Activated naive CD8-positive, alpha-beta T cell (primary cell): ENCODE results near the gene ZMIZ1.

Experiments
- H3K27ac Mint-ChIP-seq: one replicate; pipeline ENCODE4 v1.8.0; 2021; ENCODE audit warnings: mixed read lengths
- H3K27me3 Mint-ChIP-seq: one replicate; pipeline ENCODE4 v1.8.0; 2021; ENCODE audit warnings: mixed read lengths
- H3K36me3 Mint-ChIP-seq: one replicate; pipeline ENCODE4 v1.8.0; 2021; ENCODE audit warnings: mixed read lengths
- H3K4me1 Mint-ChIP-seq: one replicate; pipeline ENCODE4 v1.8.0; 2021; ENCODE audit warnings: low read depth, mixed read lengths
- H3K4me3 Mint-ChIP-seq: one replicate; pipeline ENCODE4 v1.8.0; 2021; ENCODE audit warnings: mild to moderate bottlenecking, mixed read lengths
- H3K9me3 Mint-ChIP-seq: one replicate; pipeline ENCODE4 v1.8.0; 2021; ENCODE audit warnings: low read depth, mixed read lengths

ZMIZ1 gene

DNA sequence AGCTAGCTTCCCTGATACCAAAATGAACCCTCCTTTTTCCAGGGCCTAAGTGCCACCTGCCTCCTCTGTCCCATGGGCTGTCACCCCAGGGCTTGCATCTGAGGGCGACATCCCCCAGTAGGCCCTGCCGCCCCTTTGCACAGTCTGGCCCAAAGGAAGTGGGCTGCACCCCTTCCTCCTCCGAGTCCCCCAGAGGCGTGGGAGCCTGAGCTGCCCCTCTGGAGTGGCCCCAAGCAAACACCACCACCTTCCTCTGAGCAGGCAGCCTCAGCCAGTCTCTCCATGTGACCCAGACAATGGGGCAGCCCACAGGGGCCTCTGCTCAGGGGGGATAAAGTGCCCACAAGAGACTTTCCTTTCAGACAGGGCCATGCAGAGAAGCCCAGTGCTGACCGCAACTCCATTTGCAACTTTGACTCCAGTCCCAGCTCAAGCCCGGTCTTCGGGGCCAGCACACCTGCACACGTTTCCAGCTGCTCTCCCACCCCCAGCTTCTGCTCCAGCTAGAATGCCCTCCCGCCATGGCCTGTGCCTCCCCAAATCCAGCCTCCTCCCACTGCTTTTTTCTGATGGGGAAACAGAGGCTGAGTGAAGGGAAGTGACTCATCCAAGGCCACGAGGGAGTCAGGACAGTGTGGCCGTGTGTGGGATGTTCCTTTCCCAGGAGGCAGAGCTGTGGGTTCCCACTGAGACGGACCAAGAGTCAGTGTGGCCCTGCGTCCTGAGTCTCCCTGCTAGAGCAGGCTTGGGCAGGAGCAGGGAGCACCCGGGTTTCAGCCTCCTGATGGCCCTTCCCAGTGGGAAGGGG, 111.9 kb downstream of the ZMIZ1 start:
- Mint-ChIP-seq H3K4me1 (no peaks in the 10 kb centered on the region), H3K27ac (no peak overlapping the region), H3K9me3 (no peaks in the 10 kb centered on the region), H3K36me3 (no peaks in the 10 kb centered on the region), H3K27me3 (no peaks in the 10 kb centered on the region), H3K4me3 (no peak overlapping the region)

- no peaks in the 10 kb centered on the region for H3K9me3 Mint-ChIP-seq
- no peak overlapping the region for H3K4me3 Mint-ChIP-seq
- no peaks in the 10 kb centered on the region for H3K27me3 Mint-ChIP-seq
- no peaks in the 10 kb centered on the region for H3K36me3 Mint-ChIP-seq
- no peaks in the 10 kb centered on the region for H3K4me1 Mint-ChIP-seq
- no peak overlapping the region for H3K27ac Mint-ChIP-seq
Observed at GRCh38 chr10:79181227-79181626, 112.5 kb downstream of the ZMIZ1 start.

- H3K36me3 Mint-ChIP-seq = no peaks in the 10 kb centered on the region
- no peak overlapping the region for H3K27ac Mint-ChIP-seq
- no peaks in the 10 kb centered on the region for H3K9me3 Mint-ChIP-seq
- no peaks in the 10 kb centered on the region for H3K4me1 Mint-ChIP-seq
- no peaks in the 10 kb centered on the region for H3K27me3 Mint-ChIP-seq
- H3K4me3 Mint-ChIP-seq = no peak overlapping the region
Observed at GRCh38 chr10:79181698-79182521, 113.1 kb downstream of the ZMIZ1 start.

GRCh38 chr10:79182781-79183467, 114.2 kb downstream of the ZMIZ1 start:
- Mint-ChIP-seq H3K27ac (no peak overlapping the region), H3K27me3 (no peaks in the 10 kb centered on the region), H3K4me1 (no peaks in the 10 kb centered on the region), H3K9me3 (no peaks in the 10 kb centered on the region), H3K36me3 (no peaks in the 10 kb centered on the region), H3K4me3 (no peak overlapping the region)

DNA sequence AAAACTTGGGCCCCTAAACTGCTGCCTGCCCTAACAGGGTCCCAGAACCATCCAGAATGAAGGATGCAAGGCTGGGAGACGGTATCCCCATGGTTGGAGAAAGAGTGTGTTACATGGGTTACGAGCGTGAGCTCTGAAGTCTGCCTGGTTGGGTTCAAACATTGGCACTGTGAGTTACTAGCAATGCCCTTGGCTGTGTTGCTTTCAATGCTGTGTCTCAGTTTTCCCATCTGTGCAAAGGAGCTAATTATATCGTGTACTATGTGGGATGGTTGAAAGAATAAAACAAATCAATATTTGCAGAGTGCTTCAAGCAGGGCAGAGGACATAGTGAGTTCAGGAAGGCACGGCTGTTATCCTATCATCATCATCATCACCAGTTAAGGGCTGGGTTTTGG, 114.7 kb downstream of the ZMIZ1 start:
- Mint-ChIP-seq H3K36me3 (no peaks in the 10 kb centered on the region), H3K4me3 (no peak overlapping the region), H3K4me1 (no peaks in the 10 kb centered on the region), H3K27ac (no peak overlapping the region), H3K27me3 (no peaks in the 10 kb centered on the region), H3K9me3 (no peaks in the 10 kb centered on the region)

GRCh38 chr10:79184145-79184625, 115.4 kb downstream of the ZMIZ1 start:
- H3K27me3 Mint-ChIP-seq = no peaks in the 10 kb centered on the region
- no peak overlapping the region for H3K4me3 Mint-ChIP-seq
- H3K27ac Mint-ChIP-seq = no peak overlapping the region
- H3K36me3 Mint-ChIP-seq = no peaks in the 10 kb centered on the region
- no peaks in the 10 kb centered on the region for H3K4me1 Mint-ChIP-seq
- H3K9me3 Mint-ChIP-seq = no peaks in the 10 kb centered on the region

DNA sequence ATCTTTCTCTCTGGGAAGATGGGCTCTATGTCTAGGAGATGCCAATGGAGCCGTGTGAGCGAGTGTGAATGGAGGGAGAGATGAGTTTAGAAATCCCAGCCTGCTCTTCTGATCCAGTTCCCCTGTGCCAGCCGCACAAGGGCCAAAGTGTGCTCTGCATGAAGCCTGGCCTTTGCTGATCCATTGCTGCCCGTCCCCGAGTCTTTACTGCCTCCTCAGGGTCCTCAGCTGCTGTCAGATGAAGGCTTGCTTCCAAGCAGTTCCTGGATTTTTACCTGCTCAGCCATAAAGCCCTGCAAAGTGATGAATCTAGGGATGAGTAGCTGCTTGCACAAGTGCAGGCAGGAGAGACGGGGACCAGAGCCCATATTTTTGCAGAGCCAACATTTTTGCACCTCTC, 115.9 kb downstream of the ZMIZ1 start:
- no peaks in the 10 kb centered on the region for H3K9me3 Mint-ChIP-seq
- H3K4me3 Mint-ChIP-seq = no peak overlapping the region
- no peaks in the 10 kb centered on the region for H3K4me1 Mint-ChIP-seq
- no peaks in the 10 kb centered on the region for H3K27me3 Mint-ChIP-seq
- no peaks in the 10 kb centered on the region for H3K36me3 Mint-ChIP-seq
- H3K27ac Mint-ChIP-seq = no peak overlapping the region

DNA sequence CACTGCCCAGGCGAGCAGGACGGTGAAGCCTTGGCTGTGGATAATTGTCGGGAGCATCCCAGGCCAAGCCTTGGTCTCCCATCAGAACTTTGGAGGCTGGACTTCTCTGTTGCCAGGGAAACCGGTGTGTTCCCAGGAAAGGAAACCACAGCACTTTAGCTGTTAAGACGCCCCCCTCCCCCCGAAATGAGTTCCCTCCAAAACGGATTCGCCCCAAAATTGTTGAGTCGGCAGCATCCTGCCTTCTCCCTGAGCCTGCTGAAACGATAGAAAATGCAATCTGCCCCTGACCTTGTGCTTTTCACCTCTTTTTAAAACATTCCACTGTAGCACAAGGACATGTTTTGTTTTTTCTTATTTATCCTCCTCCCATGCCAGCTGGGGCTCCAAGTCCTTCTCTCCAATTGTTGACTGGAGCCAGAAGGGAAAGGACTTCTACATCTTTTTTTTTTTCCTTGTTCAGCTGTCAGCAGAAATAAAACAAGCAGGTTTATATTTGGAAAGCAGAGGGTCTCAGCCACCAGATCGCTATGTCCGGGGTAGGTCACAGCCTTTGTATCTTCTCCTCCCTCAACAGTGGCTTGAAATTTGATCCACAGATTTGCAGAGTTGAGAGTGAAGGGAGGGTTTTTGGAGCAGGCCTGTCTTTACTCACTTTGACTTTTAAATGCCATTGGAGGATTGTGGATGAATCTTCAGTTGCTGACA, 116.5 kb downstream of the ZMIZ1 start:
- H3K9me3 Mint-ChIP-seq = no peaks in the 10 kb centered on the region
- no peak overlapping the region for H3K4me3 Mint-ChIP-seq
- no peak overlapping the region for H3K27ac Mint-ChIP-seq
- no peaks in the 10 kb centered on the region for H3K4me1 Mint-ChIP-seq
- no peaks in the 10 kb centered on the region for H3K36me3 Mint-ChIP-seq
- no peaks in the 10 kb centered on the region for H3K27me3 Mint-ChIP-seq

- Mint-ChIP-seq H3K27me3 (no peaks in the 10 kb centered on the region), H3K4me3 (no peak overlapping the region), H3K9me3 (no peaks in the 10 kb centered on the region), H3K4me1 (no peaks in the 10 kb centered on the region), H3K36me3 (peaks cover under 1% of the 10 kb centered on the region), H3K27ac (no peak overlapping the region)
Observed at GRCh38 chr10:79185796-79186374, 117.1 kb downstream of the ZMIZ1 start.

DNA sequence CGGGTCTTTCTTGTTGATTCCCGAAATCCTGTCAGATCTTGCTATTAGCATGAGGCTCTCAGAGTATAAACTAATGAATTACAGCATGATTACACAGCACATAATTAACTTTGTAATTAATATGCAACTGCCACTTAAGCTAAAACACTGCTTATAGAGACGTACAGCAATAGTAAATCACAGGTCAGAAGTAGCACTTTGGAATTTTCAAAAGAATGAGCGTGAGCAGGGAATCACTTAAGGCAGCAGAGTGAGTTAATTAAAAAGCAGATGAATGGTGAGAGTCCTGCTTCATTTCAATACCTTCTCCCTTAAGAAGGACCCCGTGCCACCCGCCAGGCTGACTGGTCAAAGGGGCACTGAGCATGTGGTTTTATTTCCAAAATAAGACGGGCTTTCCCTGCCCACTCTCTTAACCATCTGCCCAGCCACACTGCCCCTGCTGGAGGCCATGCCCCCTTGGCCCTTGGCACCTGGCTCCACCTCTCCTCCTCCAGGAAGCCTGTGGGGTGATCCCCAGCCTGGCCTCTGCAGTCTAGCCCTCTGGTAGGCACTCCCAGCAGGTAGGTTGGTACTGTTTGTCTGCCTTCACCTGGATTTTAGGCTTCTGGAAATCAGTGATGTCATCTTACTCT, 117.8 kb downstream of the ZMIZ1 start:
- Mint-ChIP-seq H3K27me3 (no peaks in the 10 kb centered on the region), H3K9me3 (no peaks in the 10 kb centered on the region), H3K4me1 (no peaks in the 10 kb centered on the region), H3K4me3 (no peak overlapping the region), H3K27ac (no peak overlapping the region), H3K36me3 (peaks cover 2% of the 10 kb centered on the region)

- H3K36me3 Mint-ChIP-seq = peaks cover 2% of the 10 kb centered on the region
- H3K9me3 Mint-ChIP-seq = no peaks in the 10 kb centered on the region
- H3K27me3 Mint-ChIP-seq = no peaks in the 10 kb centered on the region
- H3K4me3 Mint-ChIP-seq = no peak overlapping the region
- H3K4me1 Mint-ChIP-seq = no peaks in the 10 kb centered on the region
- no peak overlapping the region for H3K27ac Mint-ChIP-seq
Observed at GRCh38 chr10:79187121-79187940, 118.6 kb downstream of the ZMIZ1 start.

DNA sequence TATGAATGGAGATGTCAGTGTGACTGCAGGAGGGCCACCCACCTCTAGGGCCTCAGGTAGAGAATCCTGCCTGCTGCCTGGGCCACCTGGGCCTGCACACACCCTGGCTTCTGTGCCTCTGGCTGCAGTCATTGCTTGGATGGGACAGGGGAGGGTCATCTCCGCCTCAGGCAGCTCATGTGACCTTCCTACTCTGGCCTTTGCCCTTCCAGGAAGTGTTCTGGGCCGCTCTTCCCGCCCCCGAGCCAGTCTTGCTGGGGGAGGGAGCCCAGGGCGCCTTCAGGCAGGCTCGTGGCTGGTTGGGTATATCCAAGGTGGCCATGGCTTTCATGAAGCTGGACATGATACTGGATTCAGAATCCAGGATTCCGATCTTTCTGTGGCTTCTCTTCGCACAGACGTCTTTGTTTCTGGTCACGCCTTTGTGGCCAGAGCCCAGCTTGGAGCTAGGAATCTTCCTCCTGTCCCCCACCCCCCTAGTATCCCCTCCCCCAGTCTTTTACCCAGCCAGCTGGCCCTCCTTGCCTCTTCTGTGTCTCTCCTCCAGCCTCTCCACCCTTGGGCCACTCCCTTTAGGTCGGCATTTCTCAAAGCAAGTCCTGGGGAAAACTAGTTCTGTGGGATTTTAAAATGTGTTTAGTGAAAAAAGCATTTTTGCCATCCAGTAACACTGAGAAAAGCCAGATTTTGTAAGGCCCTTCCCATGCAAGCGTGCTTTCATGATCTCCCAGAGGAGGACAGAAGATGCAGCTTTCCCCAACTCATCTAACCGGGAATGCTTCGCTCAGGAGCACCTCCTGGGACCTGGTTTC, 119.6 kb downstream of the ZMIZ1 start:
- Mint-ChIP-seq H3K4me3 (no peak overlapping the region), H3K9me3 (no peaks in the 10 kb centered on the region), H3K27ac (no peak overlapping the region), H3K27me3 (no peaks in the 10 kb centered on the region), H3K36me3 (peaks cover 2% of the 10 kb centered on the region), H3K4me1 (no peaks in the 10 kb centered on the region)

DNA sequence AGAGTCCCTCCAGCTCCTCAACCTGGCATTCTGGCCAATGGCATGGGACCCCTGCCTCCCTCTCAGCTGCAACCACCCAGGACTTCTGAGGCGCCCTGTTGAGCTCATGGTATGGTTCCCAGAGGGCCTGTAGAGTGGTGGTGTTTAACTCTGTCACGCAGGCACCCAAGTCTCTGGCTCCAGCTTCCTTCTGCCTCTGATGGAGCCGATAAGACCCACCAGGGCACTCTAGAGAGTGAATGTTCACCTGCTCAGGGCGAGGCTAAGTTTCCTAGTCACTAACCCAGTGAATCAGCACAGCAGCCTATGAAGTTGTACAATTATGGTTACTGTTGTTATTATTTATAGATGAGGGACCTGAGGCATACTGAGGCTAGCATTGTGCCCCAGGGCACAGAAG, 120.4 kb downstream of the ZMIZ1 start:
- Mint-ChIP-seq H3K4me3 (no peak overlapping the region), H3K4me1 (no peaks in the 10 kb centered on the region), H3K27ac (no peak overlapping the region), H3K9me3 (no peaks in the 10 kb centered on the region), H3K27me3 (no peaks in the 10 kb centered on the region), H3K36me3 (peaks cover 2% of the 10 kb centered on the region)
